ENCODE measurements around the gene CREM. TPM values are rescaled to one million over a fixed set of nuclear protein-coding genes. Genes with fewer than 3 reads are reported as not detected.

CREM gene
- total and polyA plus RNA-seq, 10 of the 15 experiments (the other 5 are each of a cell fraction or from before 2014, with no cell fraction given) = 51.3 to 115 (median 70.6) TPM

DNA sequence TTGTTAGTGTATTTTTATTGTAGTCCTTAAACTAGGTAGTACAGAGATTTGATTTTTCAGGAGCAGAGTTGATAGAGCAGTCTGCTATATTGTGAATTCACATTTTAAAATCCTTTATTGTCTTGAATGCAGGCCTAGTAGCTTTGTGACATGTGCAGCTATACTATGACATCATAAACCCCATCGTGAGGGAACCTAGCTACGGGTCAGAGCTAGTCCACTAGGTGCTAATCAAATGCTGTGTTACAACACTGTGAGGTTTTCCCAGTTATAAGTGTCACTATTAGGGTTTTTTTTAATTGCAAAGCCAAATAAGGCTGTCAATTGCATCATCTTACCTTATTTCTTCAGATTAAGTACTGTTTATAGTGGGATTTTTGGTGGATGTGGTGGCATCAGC is 40.7 kb downstream of the CREM start (continued):
- TF ChIP-seq, protein P1, sequence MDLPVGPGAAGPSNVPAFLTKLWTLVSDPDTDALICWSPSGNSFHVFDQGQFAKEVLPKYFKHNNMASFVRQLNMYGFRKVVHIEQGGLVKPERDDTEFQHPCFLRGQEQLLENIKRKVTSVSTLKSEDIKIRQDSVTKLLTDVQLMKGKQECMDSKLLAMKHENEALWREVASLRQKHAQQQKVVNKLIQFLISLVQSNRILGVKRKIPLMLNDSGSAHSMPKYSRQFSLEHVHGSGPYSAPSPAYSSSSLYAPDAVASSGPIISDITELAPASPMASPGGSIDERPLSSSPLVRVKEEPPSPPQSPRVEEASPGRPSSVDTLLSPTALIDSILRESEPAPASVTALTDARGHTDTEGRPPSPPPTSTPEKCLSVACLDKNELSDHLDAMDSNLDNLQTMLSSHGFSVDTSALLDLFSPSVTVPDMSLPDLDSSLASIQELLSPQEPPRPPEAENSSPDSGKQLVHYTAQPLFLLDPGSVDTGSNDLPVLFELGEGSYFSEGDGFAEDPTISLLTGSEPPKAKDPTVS (IDR thresholded peaks at IDR 0.05; ENCODE audit: low read depth, low read length) = no peak
- TF ChIP-seq SMARCA5 (IDR thresholded peaks at IDR 0.05) (no peak), KDM1A (IDR thresholded peaks at IDR 0.05; ENCODE audit: borderline replicate concordance) (no peak), NFYB (IDR thresholded peaks at IDR 0.05; ENCODE audit: insufficient read depth, low read depth, low read length) (no peak), ZNF384 (IDR thresholded peaks at IDR 0.05; ENCODE audit: borderline replicate concordance, low read depth, low read length) (no peak), ZBTB40 (IDR thresholded peaks at IDR 0.05; ENCODE audit: borderline replicate concordance) (no peak), ELK1 (IDR thresholded peaks at IDR 0.05; ENCODE audit: low read depth, low read length) (no peak)

All from GM12878 (cell line).